SK-N-SH (cell line): ENCODE data around the gene SUN2. TPM values are rescaled to one million over a fixed set of nuclear protein-coding genes. Genes with fewer than 3 reads are reported as not detected.

Experiments
- CTCF ChIA-PET: fragments of 300-600, 350-600 bp; formaldehyde crosslinking; extraction: SDS; loops from one replicate; lab custom pipeline; 2021; lab: Yijun Ruan, JAX
- POLR2A ChIA-PET: fragments of 350-600 bp; sonication (Branson Sonifier 250); formaldehyde crosslinking; extraction: SDS; loops from one replicate; lab custom pipeline; 2020; ENCODE audit warnings: antibody characterized with exemption, inconsistent platforms; lab: Yijun Ruan, JAX
- DNase-seq: peaks from one replicate; pipeline ENCODE4 v3.0.0; 2012
- H2AFZ ChIP-seq: fragments of 200-600 bp; sonication (generic); 2 replicates; pipeline ENCODE4 v1.8.1; 2016; ENCODE audit warnings: antibody characterized with exemption, mild to moderate bottlenecking, low read depth
- H3F3A ChIP-seq: fragments of 200-600 bp; sonication (generic); replicated peaks from 2 replicates; pipeline ENCODE3; 2016; ENCODE audit warnings: antibody characterized with exemption, mild to moderate bottlenecking; ENCODE audit not compliant: insufficient read depth
- H3K27ac ChIP-seq, 2 experiments: fragments of 200-500 bp in 1 of 2; fragments of 200-600 bp in 1 of 2; sonication (Bioruptor generic) in 1 of 2; sonication (generic), shearing (Covaris generic) in 1 of 2; 2 replicates each; pipeline versions ENCODE4 v1.5.1 to v1.6.1; 2014 to 2016; ENCODE audit warnings: low read depth in 2 of 2, inconsistent platforms in 1 of 2, low read length in 1 of 2, mild to moderate bottlenecking in 1 of 2, mixed read lengths in 1 of 2
- H3K27me3 ChIP-seq: fragments of 200-600 bp; sonication (generic), shearing (Covaris generic); 2 replicates; pipeline ENCODE4 v1.6.1; 2016; ENCODE audit warnings: mixed run types; ENCODE audit not compliant: insufficient read depth
- H3K36me3 ChIP-seq, 2 experiments: fragments of 200-500 bp in 1 of 2; fragments of 200-600 bp in 1 of 2; sonication (Bioruptor generic) in 1 of 2; sonication (generic) in 1 of 2; replicated peaks in 1 of 2; 2 replicates each; pipeline versions ENCODE3 to v1.5.1; 2014 to 2016; ENCODE audit warnings: low read length in 1 of 2, mild to moderate bottlenecking in 1 of 2; ENCODE audit not compliant: insufficient read depth in 2 of 2, control insufficient read depth in 1 of 2
- H3K4me1 ChIP-seq, 2 experiments: fragments of 200-500 bp in 1 of 2; fragments of 200-600 bp in 1 of 2; sonication (Bioruptor generic) in 1 of 2; sonication (generic), shearing (Covaris generic) in 1 of 2; 2 replicates each; pipeline versions ENCODE4 v1.5.1 to v1.6.1; 2014 to 2016; ENCODE audit warnings: low read depth in 1 of 2, low read length in 1 of 2, mixed run types in 1 of 2; ENCODE audit not compliant: insufficient read depth in 2 of 2, control insufficient read depth in 1 of 2
- H3K4me2 ChIP-seq: fragments of 200-600 bp; sonication (generic), shearing (Covaris generic); 2 replicates; pipeline ENCODE4 v1.6.1; 2017; ENCODE audit warnings: mixed run types
- H3K4me3 ChIP-seq, 2 experiments: fragments of 200-500 bp in 1 of 2; fragments of 200-600 bp in 1 of 2; sonication (Bioruptor generic) in 1 of 2; sonication (generic), shearing (Covaris generic) in 1 of 2; 2 replicates each; pipeline versions ENCODE4 v1.5.1 to v1.8.1; 2014 to 2016; ENCODE audit warnings: low read depth in 2 of 2, inconsistent platforms in 1 of 2, low read length in 1 of 2, mild to moderate bottlenecking in 1 of 2, mixed read lengths in 1 of 2, moderate library complexity in 1 of 2
- H3K79me2 ChIP-seq: fragments of 200-600 bp; sonication (generic); 2 replicates; pipeline ENCODE4 v1.8.1; 2017; ENCODE audit warnings: mild to moderate bottlenecking; ENCODE audit not compliant: insufficient read depth
- H3K9ac ChIP-seq: fragments of 200-600 bp; sonication (generic); 2 replicates; pipeline ENCODE4 v1.6.1; 2017; ENCODE audit warnings: mixed run types
- H3K9me2 ChIP-seq: fragments of 200-600 bp; sonication (generic); 2 replicates; pipeline ENCODE4 v1.6.1; 2017; ENCODE audit warnings: mixed run types
- H3K9me3 ChIP-seq: fragments of 200-600 bp; sonication (generic); 2 replicates; pipeline ENCODE4 v1.6.1; 2017; ENCODE audit warnings: mixed run types, mild to moderate bottlenecking, moderate library complexity
- H4K20me1 ChIP-seq: fragments of 200-600 bp; sonication (generic); 2 replicates; pipeline ENCODE4 v1.6.1; 2017; ENCODE audit warnings: mild to moderate bottlenecking, mixed run types; ENCODE audit not compliant: insufficient read depth
- CTCF ChIP-seq: fragments of 200-600 bp; sonication (generic); IDR thresholded peaks from 2 replicates; pipeline ENCODE4 v1.6.1; 2017; ENCODE audit warnings: antibody characterized with exemption, mild to moderate bottlenecking, moderate library complexity
- ELF1 ChIP-seq: IDR thresholded peaks from 2 replicates; pipeline ENCODE4 v1.4.0; 2012
- EP300 ChIP-seq, 2 experiments: IDR thresholded peaks; 2 replicates each; pipeline versions ENCODE4 v1.4.0 to v1.6.1; 2012; ENCODE audit warnings: borderline replicate concordance in 1 of 2, low read depth in 1 of 2, low read length in 1 of 2
- FOXJ3 ChIP-seq: sonication (generic); formaldehyde crosslinking; IDR thresholded peaks from 2 replicates; pipeline ENCODE4 v1.5.1; 2020; ENCODE audit warnings: mild to moderate bottlenecking, missing genetic modification reagents
- IRF3 ChIP-seq: fragments of 150-350 bp; IDR thresholded peaks from 2 replicates; pipeline ENCODE4 v1.6.1; 2016; ENCODE audit warnings: mild to moderate bottlenecking, low read depth, low read length
- MAX ChIP-seq: IDR thresholded peaks from 2 replicates; pipeline ENCODE4 v1.4.0; 2012; ENCODE audit warnings: low read depth
- MEF2A ChIP-seq: IDR thresholded peaks from 2 replicates; pipeline ENCODE4 v1.4.0; 2012; ENCODE audit warnings: low read depth, borderline replicate concordance
- MXI1 ChIP-seq: IDR thresholded peaks from 2 replicates; pipeline ENCODE4 v1.6.1; 2012; ENCODE audit warnings: mild to moderate bottlenecking, low read depth, low read length, improper control_type of control experiment
- NFIC ChIP-seq: IDR thresholded peaks from 2 replicates; pipeline ENCODE4 v1.4.0; 2012; ENCODE audit warnings: borderline replicate concordance
- NRF1 ChIP-seq: IDR thresholded peaks from 2 replicates; pipeline ENCODE4 v1.6.1; 2012; ENCODE audit warnings: low read depth, mild to moderate bottlenecking, low read length
- PBX3 ChIP-seq: IDR thresholded peaks from 2 replicates; pipeline ENCODE4; 2012
- POLR2AphosphoS5 ChIP-seq: IDR thresholded peaks from 2 replicates; pipeline ENCODE4 v1.6.1; 2012; ENCODE audit warnings: low read depth, low read length
- RFX5 ChIP-seq: IDR thresholded peaks from 2 replicates; pipeline ENCODE4 v1.6.1; 2012; ENCODE audit warnings: mild to moderate bottlenecking, improper control_type of control experiment, low read length
- SIN3A ChIP-seq: IDR thresholded peaks from 2 replicates; pipeline ENCODE4 v1.6.1; 2012; ENCODE audit warnings: low read depth, mild to moderate bottlenecking, low read length, moderate library complexity, borderline replicate concordance
- SMC3 ChIP-seq: IDR thresholded peaks from 2 replicates; pipeline ENCODE4 v1.6.1; 2012; ENCODE audit warnings: low read depth, low read length, improper control_type of control experiment
- TAF1 ChIP-seq: IDR thresholded peaks from 2 replicates; pipeline ENCODE4 v1.6.1; 2012; ENCODE audit warnings: low read depth, mild to moderate bottlenecking, low read length, moderate library complexity, borderline replicate concordance
- USF1 ChIP-seq: IDR thresholded peaks from 2 replicates; pipeline ENCODE4 v1.4.0; 2012; ENCODE audit warnings: low read depth, borderline replicate concordance
- USF2 ChIP-seq: fragments of 150-350 bp; IDR thresholded peaks from 2 replicates; pipeline ENCODE4 v1.6.1; 2017; ENCODE audit warnings: antibody characterized with exemption, low read length, low read depth, borderline replicate concordance
- ZBTB33 ChIP-seq: IDR thresholded peaks from 2 replicates; pipeline ENCODE4 v1.4.0; 2012; ENCODE audit warnings: low read depth, borderline replicate concordance
- WGBS: methylation state at CpG from one replicate; pipeline ENCODE4 v1.1.6; 2017; ENCODE audit warnings: low lambda C conversion rate; 5-methylcytosine and 5-hydroxymethylcytosine counted together
- polyA plus RNA-seq, 3 experiments: library from polyadenylated mRNA; depleted of rRNA; stranded (reverse); fragments of >200 nt; gene quantifications; 2 replicates each; pipeline ENCODE4 v1.2.3, GENCODE V29; 2012

The SUN2 gene
- polyA plus RNA-seq, 1 of the 3 experiments (the other 2 are of a cell fraction), result 10.2 TPM

- TF ChIP-seq FOXJ3 (CRISPR knock-in tag), result no peak
- TF ChIP-seq EP300 (IDR thresholded peaks at IDR 0.05; ENCODE audit: borderline replicate concordance in 1 of 2, low read depth in 1 of 2, low read length in 1 of 2), result no peak
- no peak for TF ChIP-seq NFIC
- TF ChIP-seq USF1, result no peak
- no peak for TF ChIP-seq NRF1
- no peak for TF ChIP-seq MAX
- TF ChIP-seq RFX5, result no peak
- no peak for TF ChIP-seq IRF3
- no peak for TF ChIP-seq TAF1
Measured at GRCh38 chr22:38760477-38761201, 4.8 kb upstream of the SUN2 start (continued).

- Histone ChIP-seq H3K9ac (no peak overlapping the region), H3K4me3 (no peak overlapping the region), H3K36me3 (no peaks in the 10 kb centered on the region), H4K20me1 (no peaks in the 10 kb centered on the region), H3K9me2 (no peaks in the 10 kb centered on the region), H3F3A (no peaks in the 10 kb centered on the region)
- TF ChIP-seq NRF1 (no peak), USF1 (no peak), ZBTB33 (no peak), POLR2AphosphoS5 (no peak), ELF1 (no peak), MEF2A (no peak), SMC3 (no peak), MXI1 (no peak), USF2 (no peak), CTCF (no peak), SIN3A (no peak), PBX3 (no peak)
- TF ChIP-seq, all 33 proteins: peak for 0
- POLR2A ChIA-PET, result no interaction called here
- peaks cover 0 to 15% of the 10 kb centered on the region in 2 experiments; a peak in 1 of 4 replicates for H3K4me1 ChIP-seq
- no peaks in the 10 kb centered on the region for H3K27me3 ChIP-seq
- no peaks in the 10 kb centered on the region for H3K9me3 ChIP-seq
- H2AFZ ChIP-seq, result no peak overlapping the region
- no peak for DNase-seq
- H3K27ac ChIP-seq, result no peak overlapping the region
- WGBS, result no CpG with 5 or more reads among the region's 7 CpGs
- CTCF ChIA-PET, result interaction anchor here (1.2 to 1.6 kb wide), 2 partner anchors 10 to 111 kb away, joined by 4 to 5 read pairs; no protein-coding TSS in a partner anchor
- H3K4me2 ChIP-seq, result no peak overlapping the region
- H3K79me2 ChIP-seq, result peaks cover 2% of the 10 kb centered on the region; the same call in 1 of the 2 replicates
Measured at GRCh38 chr22:38759005-38759404, 3.2 kb upstream of the SUN2 start.
